ENCODE results near the gene PTPRS. TPM values are rescaled to one million over a fixed set of nuclear protein-coding genes. Genes with fewer than 3 reads are reported as not detected.

PTPRS gene
- total and polyA plus RNA-seq, 9 of the 15 experiments (the other 6 are each of a cell fraction or from before 2014, with no cell fraction given) = 1.1 to 49.4 (median 14.1) TPM

- Histone ChIP-seq H3K4me2 (ENCODE audit: insufficient read depth, low read length) (peak overlapping the region; percentile 51), H3K27me3 (ENCODE audit: control insufficient read depth in 2 of 2, insufficient read depth in 2 of 2, low read length in 2 of 2) (peaks cover 0 to 9% of the 10 kb centered on the region in 2 experiments; a peak in 1 of 5 replicates), H3K4me1 (replicated peaks in 1 of 2; ENCODE audit: control insufficient read depth in 2 of 2, insufficient read depth in 2 of 2, low read length in 2 of 2) (peaks cover 22 to 57% of the 10 kb centered on the region in 2 experiments), H3K36me3 (ENCODE audit: control insufficient read depth, insufficient read depth, low read length) (no peaks in the 10 kb centered on the region), H4K20me1 (replicated peaks; ENCODE audit: control insufficient read depth, insufficient read depth, low read length) (0 out of 2 replicates have a peak, but pooled peaks cover 8% of the 10 kb centered on the region), H2AFZ (ENCODE audit: low read depth, low read length) (peak overlapping the region; percentile 71; the same call in 1 of the 2 replicates), H3K4me3 (peak overlapping the region; percentile 72; the same call in 1 of the 2 replicates), H3K9me3 (replicated peaks; ENCODE audit: control insufficient read depth, insufficient read depth, low read depth, low read length) (no peaks in the 10 kb centered on the region), H3K9me1 (ENCODE audit: control insufficient read depth, insufficient read depth, low read length) (no peaks in the 10 kb centered on the region), H3K9ac (ENCODE audit: insufficient read depth in 1 of 2, low read depth in 2 of 2, low read length in 2 of 2) (peak overlapping the region in 1 of 2 experiments; percentile 78; a peak in 2 of 4 replicates), H3K27ac (ENCODE audit: extremely low read depth, low read depth, low read length) (no peak overlapping the region), H3K79me2 (ENCODE audit: control insufficient read depth, insufficient read depth, low read length) (peaks cover 23% of the 10 kb centered on the region)
- POLR2A ChIA-PET = interaction anchor here (0.6 to 2.1 kb wide), 4 partner anchors 8 to 15 kb away, joined by 3 to 15 read pairs (median 8); no protein-coding TSS in a partner anchor
- no peak for FAIRE-seq
- 25% methylated on average over 22 of the region's 47 CpGs for WGBS (ENCODE audit: insufficient coverage, low coverage, missing lambda C conversion rate)
- peak in 2 of 4 experiments; percentile 38 to 48 for DNase-seq (ENCODE audit: extremely low read depth in 1 of 4, low spot score in 3 of 4)
- CTCF ChIA-PET (ENCODE audit: low intra/inter-chr PET ratio) = no interaction called here
- intact Hi-C loops (cut with micrococcal nuclease) = no loop called here
- 0 out of 2 replicates have a peak, but pooled peaks have one; percentile 21 for TF ChIP-seq PHF21A (IDR thresholded peaks at IDR 0.05; ENCODE audit: borderline replicate concordance, low read depth)
- TF ChIP-seq MAZ (CRISPR knock-in tag; conservative IDR thresholded peaks at IDR 0.05 in 1 of 2, IDR thresholded peaks at IDR 0.05 in 1 of 2) = 0 out of 4 replicates have a peak, but pooled peaks of 1 of the 2 experiments have one; percentile 31
- peak; percentile 82 for TF ChIP-seq PCBP1 (IDR thresholded peaks at IDR 0.05; ENCODE audit: low read depth, low read length, poor library complexity, severe bottlenecking)
- no peak for TF ChIP-seq ZNF592 (IDR thresholded peaks at IDR 0.05)
- peak; percentile 22; the same call in 1 of the 2 replicates for TF ChIP-seq TFAP4 (CRISPR knock-in tag; IDR thresholded peaks at IDR 0.05; ENCODE audit: borderline replicate concordance)
- TF ChIP-seq IRF9 (tag; IDR thresholded peaks at IDR 0.05) = no peak
- TF ChIP-seq ZNF79 (CRISPR knock-in tag; IDR thresholded peaks at IDR 0.05; ENCODE audit: low read depth) = no peak
- ATAC-seq = no peak
- no TSS peak for BruUV-seq (replicated peaks)
- in situ Hi-C loops (cut with MboI) = no loop called here
Observed at GRCh38 chr19:5293612-5294378, 46.8 kb downstream of the PTPRS start.

Measured in K562 (cell line).